ENCODE data around the gene GOLT1A.

- peak; percentile 100 for TF ChIP-seq CTCF (IDR thresholded peaks at IDR 0.05)
- no peak for TF ChIP-seq ZFX (IDR thresholded peaks at IDR 0.05; ENCODE audit: borderline replicate concordance)
These were observed 51.2 kb downstream of the GOLT1A start for GRCh38 chr1:204162494-204163074.

Data from 22Rv1 (cell line).